ENCODE data around the gene HLA-DOA. TPM values are rescaled to one million over a fixed set of nuclear protein-coding genes. Genes with fewer than 3 reads are reported as not detected.
A peak's percentile ranks its signal among the peaks of the same experiment; 100 is the strongest.

HLA-DOA gene
- total and polyA plus RNA-seq, 10 of the 15 experiments (the other 5 are each of a cell fraction or from before 2014, with no cell fraction given), result 8.8 to 108 (median 58.3) TPM

DNA sequence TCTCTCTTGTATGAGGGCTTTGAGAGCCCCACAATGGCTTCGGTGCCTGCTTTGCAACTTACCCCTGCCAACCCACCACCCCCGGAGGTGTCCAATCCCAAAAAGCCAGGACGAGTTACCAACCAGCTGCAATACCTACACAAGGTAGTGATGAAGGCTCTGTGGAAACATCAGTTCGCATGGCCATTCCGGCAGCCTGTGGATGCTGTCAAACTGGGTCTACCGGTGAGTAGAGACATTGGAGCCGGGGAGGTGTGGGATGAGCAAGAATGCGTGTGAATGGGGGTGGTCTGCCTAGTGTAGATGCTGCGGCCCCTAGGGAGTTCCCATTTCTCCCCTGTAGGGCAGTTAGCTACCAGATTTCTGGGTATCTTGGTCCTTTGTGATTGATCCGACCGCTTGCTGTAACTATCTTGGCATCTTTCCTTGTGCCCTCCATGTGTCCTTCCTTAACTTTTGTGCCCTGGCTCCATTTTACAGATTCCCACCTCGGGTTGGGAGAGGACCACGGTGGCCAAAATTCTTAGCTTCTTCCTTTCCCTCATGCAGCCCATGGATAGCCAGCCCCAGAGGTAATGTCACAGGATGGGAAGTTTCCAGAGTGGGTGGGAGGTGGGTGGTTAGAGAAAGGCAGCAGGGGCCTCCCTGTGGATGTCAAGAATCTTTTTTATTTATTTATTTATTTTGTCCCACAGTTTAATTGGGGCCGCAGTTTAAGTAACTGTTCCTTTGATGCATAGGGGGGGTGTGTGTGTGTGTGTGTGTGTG is 34.7 kb downstream of the HLA-DOA start:
- BruUV-seq (replicated peaks), result no TSS peak
- no peaks in the 10 kb centered on the region for H3K9me3 ChIP-seq (replicated peaks; ENCODE audit: control insufficient read depth, insufficient read depth, low read length)
- no peaks in the 10 kb centered on the region; the same call in 1 of the 2 replicates for H3K4me1 ChIP-seq (ENCODE audit: control insufficient read depth, insufficient read depth, low read length)
- no peak for FAIRE-seq
- H3K4me3 ChIP-seq, result peak overlapping the region; percentile 93
- no peak for DNase-seq (ENCODE audit: low read depth, low spot score)
- H2AFZ ChIP-seq (ENCODE audit: control insufficient read depth, low read depth, low read length), result no peak overlapping the region
- intact Hi-C loops (cut with micrococcal nuclease; ENCODE audit: unreplicated experiment), result loop anchor here (5.0 kb wide), 1 partner anchor 132 kb away; the partner anchor contains the start of gene PSMB8
- H3K9ac ChIP-seq (ENCODE audit: control insufficient read depth, insufficient read depth, low read length), result peak overlapping the region; percentile 85
- POLR2A ChIA-PET, result interaction anchor here (0.9 to 16.6 kb wide), 8 partner anchors 8 to 536 kb away, joined by 3 to 486 read pairs (median 11); partner anchors contain the start of genes HLA-DMA, HLA-DMB and TAP2
- H3K79me2 ChIP-seq (ENCODE audit: control insufficient read depth, insufficient read depth, low read length), result peaks cover 84% of the 10 kb centered on the region
- H3K27me3 ChIP-seq (replicated peaks in 1 of 2; ENCODE audit: control insufficient read depth in 2 of 2, insufficient read depth in 2 of 2, low read length in 1 of 2), result no peaks in the 10 kb centered on the region
- H4K20me1 ChIP-seq (ENCODE audit: control insufficient read depth, insufficient read depth), result peaks cover 44% of the 10 kb centered on the region
- peaks cover 49 to 57% of the 10 kb centered on the region in 2 experiments for H3K36me3 ChIP-seq (ENCODE audit: control insufficient read depth in 2 of 2, insufficient read depth in 2 of 2, low read length in 1 of 2)
- RAD21 ChIA-PET (ENCODE audit: unreplicated experiment), result interaction anchor here (0.9 to 12.2 kb wide), 8 partner anchors 8 to 119 kb away, joined by 3 to 224 read pairs (median 28); partner anchors contain the start of genes HLA-DMA and HLA-DMB
- CTCF ChIA-PET, result interaction anchor here (0.6 to 13.8 kb wide), 10 partner anchors 8 to 1189 kb away, joined by 3 to 162 read pairs (median 5); partner anchors contain the start of genes HLA-DMA and TAP2
- in situ Hi-C loops (cut with MboI), result loop anchor here (25.0 kb wide), 2 partner anchors 1412 to 1688 kb away; partner anchors contain the start of gene LTA
- 0% methylated on average over 14 of the region's 14 CpGs for WGBS (ENCODE audit: insufficient coverage, insufficient replicate concordance, low lambda C conversion rate, missing lambda C conversion rate)
- peak overlapping the region; percentile 78 for H3K4me2 ChIP-seq (ENCODE audit: control insufficient read depth, insufficient read depth)
- no peak overlapping the region; the same call in 1 of the 2 replicates for H3K27ac ChIP-seq (ENCODE audit: control insufficient read depth, insufficient read depth)
- SMC1A ChIA-PET (ENCODE audit: uncharacterized antibody, unreplicated experiment), result interaction anchor here (0.8 to 17.2 kb wide), 15 partner anchors 9 to 89 kb away, joined by 3 to 347 read pairs (median 4); partner anchors contain the start of gene HLA-DMA
- ATAC-seq, result no peak
- no peak for TF ChIP-seq NR2F1 (conservative IDR thresholded peaks at IDR 0.05)
- no peak for TF ChIP-seq SREBF2 (IDR thresholded peaks at IDR 0.05; ENCODE audit: low read length)
- no peak for TF ChIP-seq CBFB (IDR thresholded peaks at IDR 0.05; ENCODE audit: low read depth)
- no peak for TF ChIP-seq IKZF2 (IDR thresholded peaks at IDR 0.05)
- no peak for TF ChIP-seq SMAD5 (IDR thresholded peaks at IDR 0.05; ENCODE audit: low read depth)
- 0 out of 2 replicates have a peak, but pooled peaks have one; percentile 10 for TF ChIP-seq SIN3A (IDR thresholded peaks at IDR 0.05; ENCODE audit: low read depth, low read length)
- TF ChIP-seq CTCF (IDR thresholded peaks at IDR 0.05 in 2 of 3, conservative IDR thresholded peaks at IDR 0.05 in 1 of 3; ENCODE audit: control insufficient read depth in 2 of 3, extremely low read depth in 1 of 3, insufficient read depth in 1 of 3, low read depth in 3 of 3, low read length in 3 of 3), result no peak
- peak; percentile 55; the same call in 1 of the 2 replicates for TF ChIP-seq POLR2A (IDR thresholded peaks at IDR 0.05; ENCODE audit: low read depth, low read length)
- TF ChIP-seq, protein P1, sequence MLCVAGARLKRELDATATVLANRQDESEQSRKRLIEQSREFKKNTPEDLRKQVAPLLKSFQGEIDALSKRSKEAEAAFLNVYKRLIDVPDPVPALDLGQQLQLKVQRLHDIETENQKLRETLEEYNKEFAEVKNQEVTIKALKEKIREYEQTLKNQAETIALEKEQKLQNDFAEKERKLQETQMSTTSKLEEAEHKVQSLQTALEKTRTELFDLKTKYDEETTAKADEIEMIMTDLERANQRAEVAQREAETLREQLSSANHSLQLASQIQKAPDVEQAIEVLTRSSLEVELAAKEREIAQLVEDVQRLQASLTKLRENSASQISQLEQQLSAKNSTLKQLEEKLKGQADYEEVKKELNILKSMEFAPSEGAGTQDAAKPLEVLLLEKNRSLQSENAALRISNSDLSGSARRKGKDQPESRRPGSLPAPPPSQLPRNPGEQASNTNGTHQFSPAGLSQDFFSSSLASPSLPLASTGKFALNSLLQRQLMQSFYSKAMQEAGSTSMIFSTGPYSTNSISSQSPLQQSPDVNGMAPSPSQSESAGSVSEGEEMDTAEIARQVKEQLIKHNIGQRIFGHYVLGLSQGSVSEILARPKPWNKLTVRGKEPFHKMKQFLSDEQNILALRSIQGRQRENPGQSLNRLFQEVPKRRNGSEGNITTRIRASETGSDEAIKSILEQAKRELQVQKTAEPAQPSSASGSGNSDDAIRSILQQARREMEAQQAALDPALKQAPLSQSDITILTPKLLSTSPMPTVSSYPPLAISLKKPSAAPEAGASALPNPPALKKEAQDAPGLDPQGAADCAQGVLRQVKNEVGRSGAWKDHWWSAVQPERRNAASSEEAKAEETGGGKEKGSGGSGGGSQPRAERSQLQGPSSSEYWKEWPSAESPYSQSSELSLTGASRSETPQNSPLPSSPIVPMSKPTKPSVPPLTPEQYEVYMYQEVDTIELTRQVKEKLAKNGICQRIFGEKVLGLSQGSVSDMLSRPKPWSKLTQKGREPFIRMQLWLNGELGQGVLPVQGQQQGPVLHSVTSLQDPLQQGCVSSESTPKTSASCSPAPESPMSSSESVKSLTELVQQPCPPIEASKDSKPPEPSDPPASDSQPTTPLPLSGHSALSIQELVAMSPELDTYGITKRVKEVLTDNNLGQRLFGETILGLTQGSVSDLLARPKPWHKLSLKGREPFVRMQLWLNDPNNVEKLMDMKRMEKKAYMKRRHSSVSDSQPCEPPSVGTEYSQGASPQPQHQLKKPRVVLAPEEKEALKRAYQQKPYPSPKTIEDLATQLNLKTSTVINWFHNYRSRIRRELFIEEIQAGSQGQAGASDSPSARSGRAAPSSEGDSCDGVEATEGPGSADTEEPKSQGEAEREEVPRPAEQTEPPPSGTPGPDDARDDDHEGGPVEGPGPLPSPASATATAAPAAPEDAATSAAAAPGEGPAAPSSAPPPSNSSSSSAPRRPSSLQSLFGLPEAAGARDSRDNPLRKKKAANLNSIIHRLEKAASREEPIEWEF (IDR thresholded peaks at IDR 0.05; ENCODE audit: insufficient replicate concordance, low read depth, low read length), result no peak
- no peak for TF ChIP-seq IRF4 (IDR thresholded peaks at IDR 0.05; ENCODE audit: low read depth, low read length)
- TF ChIP-seq POU2F2 (IDR thresholded peaks at IDR 0.05; ENCODE audit: borderline replicate concordance, low read depth, low read length), result 0 out of 3 replicates have a peak, but pooled peaks have one; percentile 20
- no peak for TF ChIP-seq RBBP5 (conservative IDR thresholded peaks at IDR 0.05)
- TF ChIP-seq CEBPB (IDR thresholded peaks at IDR 0.05; ENCODE audit: borderline replicate concordance in 1 of 2, low read depth in 2 of 2, low read length in 2 of 2), result no peak
- no peak for TF ChIP-seq TARDBP (IDR thresholded peaks at IDR 0.05; ENCODE audit: borderline replicate concordance)
- TF ChIP-seq FOXK2 (IDR thresholded peaks at IDR 0.05), result no peak
